ENCODE data around the gene KCNRG. TPM values are rescaled to one million over a fixed set of nuclear protein-coding genes. Genes with fewer than 3 reads are reported as not detected.

KCNRG gene
- total and polyA plus RNA-seq, 7 donors: 0.31 to 0.73 (median 0.60) TPM; not detected in 2

- H3K36me3 ChIP-seq (ENCODE audit: insufficient read depth in 1 of 2, low read depth in 1 of 2): peaks cover 0 to 40% of the 10 kb centered on the region in 2 donors
- H3K9me3 ChIP-seq: no peaks in the 10 kb centered on the region
- ATAC-seq (no peak), DNase-seq (no peak)
- intact Hi-C loops (cut with DNase I): no loop called here
- TF ChIP-seq CTCF (IDR thresholded peaks at IDR 0.05): no peak
- H3K4me1 ChIP-seq: no peaks in the 10 kb centered on the region
- H3K27me3 ChIP-seq (ENCODE audit: insufficient read depth in 3 of 3, low read length in 2 of 3): no peaks in the 10 kb centered on the region
- no peak overlapping the region for H3K4me3 ChIP-seq
- no peak overlapping the region for H3K27ac ChIP-seq
- WGBS, 3 donors: 87 to 93% (median 93%) methylated on average over 2 of the region's 2 CpGs
Measured at GRCh38 chr13:50026788-50027473, 11.7 kb downstream of the KCNRG start.

DNA sequence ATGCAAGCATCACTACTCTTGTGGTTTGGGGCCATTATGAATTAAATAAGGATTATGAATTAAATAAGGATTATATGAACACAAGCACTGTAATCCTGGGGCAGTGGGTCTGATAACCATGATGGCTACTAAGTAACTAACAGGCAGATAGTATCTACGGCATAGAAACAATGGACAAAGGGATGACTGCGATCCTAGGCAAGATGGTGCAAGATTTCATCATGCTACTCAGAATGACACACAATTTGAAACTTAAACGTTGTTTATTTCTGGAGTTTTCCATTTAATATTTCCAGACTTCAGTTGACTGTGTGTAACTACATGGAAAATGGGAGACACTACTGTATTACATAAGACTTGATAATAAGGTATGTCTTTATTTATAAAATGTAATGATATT lies 15.1 kb downstream of the KCNRG start:
- no peak for TF ChIP-seq CTCF (IDR thresholded peaks at IDR 0.05)
- no peak for DNase-seq
- 94 to 97% (median 95%) methylated on average over 3 of the region's 3 CpGs for WGBS, 3 donors
- H3K27me3 ChIP-seq (ENCODE audit: insufficient read depth in 3 of 3, low read length in 2 of 3): no peaks in the 10 kb centered on the region
- H3K9me3 ChIP-seq: no peaks in the 10 kb centered on the region
- H3K27ac ChIP-seq: no peak overlapping the region
- no peak overlapping the region for H3K4me3 ChIP-seq
- intact Hi-C loops (cut with DNase I): no loop called here
- ATAC-seq: no peak
- peaks cover 0 to 17% of the 10 kb centered on the region in 2 donors for H3K36me3 ChIP-seq (ENCODE audit: insufficient read depth in 1 of 2, low read depth in 1 of 2)
- H3K4me1 ChIP-seq: no peaks in the 10 kb centered on the region

- no peak overlapping the region for H3K4me3 ChIP-seq
- intact Hi-C loops (cut with DNase I): no loop called here
- no peak overlapping the region for H3K27ac ChIP-seq
Measured at GRCh38 chr13:50033725-50034124, 18.5 kb downstream of the KCNRG start.

GRCh38 chr13:50037788-50038187 lies 22.5 kb downstream of the KCNRG start:
- Histone ChIP-seq H3K27me3 (ENCODE audit: insufficient read depth in 3 of 3, low read length in 2 of 3) (no peaks in the 10 kb centered on the region), H3K9me3 (no peaks in the 10 kb centered on the region), H3K27ac (no peak overlapping the region), H3K36me3 (ENCODE audit: insufficient read depth in 1 of 2, low read depth in 1 of 2) (peaks cover 0 to 24% of the 10 kb centered on the region in 2 donors), H3K4me1 (no peaks in the 10 kb centered on the region), H3K4me3 (no peak overlapping the region)
- ATAC-seq (no peak), DNase-seq (no peak)
- intact Hi-C loops (cut with DNase I): no loop called here
- TF ChIP-seq CTCF (IDR thresholded peaks at IDR 0.05): no peak

More at GRCh38 chr13:50033725-50034124, 18.5 kb downstream of the KCNRG start:
- no peaks in the 10 kb centered on the region for H3K27me3 ChIP-seq (ENCODE audit: insufficient read depth in 3 of 3, low read length in 2 of 3)
- no peaks in the 10 kb centered on the region for H3K36me3 ChIP-seq (ENCODE audit: insufficient read depth in 1 of 2, low read depth in 1 of 2)
- DNase-seq (no peak), ATAC-seq (no peak)
- no peaks in the 10 kb centered on the region for H3K9me3 ChIP-seq
- no peak for TF ChIP-seq CTCF (IDR thresholded peaks at IDR 0.05)
- no peaks in the 10 kb centered on the region for H3K4me1 ChIP-seq

- no peak overlapping the region for H3K27ac ChIP-seq
- H3K4me3 ChIP-seq: no peak overlapping the region
- no peaks in the 10 kb centered on the region for H3K4me1 ChIP-seq
- TF ChIP-seq CTCF (IDR thresholded peaks at IDR 0.05): no peak
- ATAC-seq (no peak), DNase-seq (no peak)
- peaks cover 0 to 28% of the 10 kb centered on the region in 2 donors for H3K36me3 ChIP-seq (ENCODE audit: insufficient read depth in 1 of 2, low read depth in 1 of 2)
- WGBS, 3 donors: 97 to 98% (median 98%) methylated on average over 6 of the region's 6 CpGs
- H3K27me3 ChIP-seq (ENCODE audit: insufficient read depth in 3 of 3, low read length in 2 of 3): no peaks in the 10 kb centered on the region
- intact Hi-C loops (cut with DNase I): no loop called here
- no peaks in the 10 kb centered on the region for H3K9me3 ChIP-seq
Measured at GRCh38 chr13:50038266-50038665, 23.0 kb downstream of the KCNRG start.

Measured in psoas muscle (tissue), 8 donors.